Neural progenitor cell (in vitro differentiated cells): ENCODE measurements around the gene NRG2. TPM values are rescaled to one million over a fixed set of nuclear protein-coding genes. Genes with fewer than 3 reads are reported as not detected.

ENCODE experiments used
- DNase-seq: peaks from one replicate; pipeline ENCODE4 v3.0.0-alpha.2; 2016; ENCODE audit warnings: low spot score
- H2AFZ ChIP-seq: fragments of 200-600 bp; sonication (generic); replicated peaks from 2 replicates; pipeline ENCODE4 v1.6.1; 2016; ENCODE audit warnings: antibody characterized with exemption
- H3F3A ChIP-seq: fragments of 200-600 bp; sonication (generic); 2 replicates; pipeline ENCODE4 v1.6.1; 2016; ENCODE audit warnings: antibody characterized with exemption, low read depth
- H3K27ac ChIP-seq: fragments of 200-600 bp; sonication (generic); 2 replicates; pipeline ENCODE4 v1.5.1; 2016; ENCODE audit warnings: mild to moderate bottlenecking
- H3K27me3 ChIP-seq: fragments of 200-600 bp; sonication (generic); 2 replicates; pipeline ENCODE4 v1.6.1; 2016; ENCODE audit warnings: mild to moderate bottlenecking, moderate library complexity
- H3K36me3 ChIP-seq: fragments of 200-600 bp; sonication (generic); 2 replicates; pipeline ENCODE4 v1.5.1; 2016
- H3K4me1 ChIP-seq: fragments of 200-600 bp; sonication (generic); 2 replicates; pipeline ENCODE4 v1.6.1; 2016; ENCODE audit warnings: mixed run types
- H3K4me2 ChIP-seq: fragments of 200-600 bp; sonication (generic); 2 replicates; pipeline ENCODE4 v1.6.1; 2016
- H3K4me3 ChIP-seq: fragments of 200-600 bp; sonication (generic); 2 replicates; pipeline ENCODE4 v1.5.1; 2016
- H3K79me2 ChIP-seq: fragments of 200-600 bp; sonication (generic); 2 replicates; pipeline ENCODE4 v1.6.1; 2016; ENCODE audit warnings: low read depth
- H3K9ac ChIP-seq: fragments of 200-600 bp; sonication (generic); 2 replicates; pipeline ENCODE4 v1.6.1; 2016
- H3K9me3 ChIP-seq: fragments of 200-600 bp; sonication (generic); 2 replicates; pipeline ENCODE4 v1.5.1; 2016; ENCODE audit warnings: low read depth
- H4K20me1 ChIP-seq: fragments of 200-600 bp; sonication (generic); 2 replicates; pipeline ENCODE4 v1.6.1; 2016; ENCODE audit warnings: low read depth
- H3K27ac Mint-ChIP-seq: 3 replicates; pipeline ENCODE4 v1.8.0; 2021; ENCODE audit warnings: mixed read lengths
- H3K27me3 Mint-ChIP-seq: 2 replicates; pipeline ENCODE4 v1.8.0; 2022; ENCODE audit warnings: low read depth, mild to moderate bottlenecking, inconsistent platforms, moderate library complexity, mixed read lengths; ENCODE audit not compliant: insufficient read depth
- H3K36me3 Mint-ChIP-seq: 3 replicates; pipeline ENCODE4 v1.8.0; 2021; ENCODE audit warnings: mixed read lengths
- H3K4me1 Mint-ChIP-seq: 3 replicates; pipeline ENCODE4 v1.8.0; 2021; ENCODE audit warnings: mixed read lengths
- H3K4me3 Mint-ChIP-seq: 3 replicates; pipeline ENCODE4 v1.8.0; 2021; ENCODE audit warnings: mild to moderate bottlenecking, moderate library complexity, mixed read lengths
- H3K9me3 Mint-ChIP-seq: 3 replicates; pipeline ENCODE4 v1.8.0; 2020; ENCODE audit warnings: mixed read lengths
- CTCF ChIP-seq: fragments of 200-600 bp; sonication (generic); IDR thresholded peaks from 2 replicates; pipeline ENCODE4 v1.5.1; 2017; ENCODE audit warnings: antibody characterized with exemption, mild to moderate bottlenecking
- EZH2 ChIP-seq: fragments of 200-600 bp; sonication (generic); IDR thresholded peaks from 2 replicates; pipeline ENCODE4 v1.6.1; 2017; ENCODE audit warnings: antibody characterized with exemption, mild to moderate bottlenecking, moderate library complexity
- EZH2phosphoT487 ChIP-seq: fragments of 200-600 bp; sonication (generic); IDR thresholded peaks from 2 replicates; pipeline ENCODE4 v1.6.1; 2017; ENCODE audit warnings: antibody characterized with exemption
- total RNA-seq: library from RNA; depleted of rRNA; stranded (reverse); fragments of >200 nt; gene quantifications from 2 replicates; pipeline ENCODE4 v1.2.3, GENCODE V29; 2015; ENCODE audit warnings: low replicate concordance

Gene NRG2
- total RNA-seq, 1 donor from 2014 or later = 0.13 TPM

- no peaks in the 10 kb centered on the region for H3K36me3 Mint-ChIP-seq
- no peak for TF ChIP-seq CTCF
- no peak for TF ChIP-seq EZH2phosphoT487
- TF ChIP-seq EZH2 = no peak
These were observed 156.9 kb downstream of the NRG2 start for GRCh38 chr5:139886213-139886612.

GRCh38 chr5:139885857-139886208 is 157.3 kb downstream of the NRG2 start:
- no peaks in the 10 kb centered on the region for H3K9me3 Mint-ChIP-seq
- Histone ChIP-seq H3K4me3 (no peak overlapping the region), H3K9me3 (no peaks in the 10 kb centered on the region), H2AFZ (no peak overlapping the region), H3K27me3 (peaks cover 12% of the 10 kb centered on the region), H4K20me1 (no peaks in the 10 kb centered on the region), H3K36me3 (no peaks in the 10 kb centered on the region), H3K9ac (no peak overlapping the region), H3F3A (no peaks in the 10 kb centered on the region), H3K4me1 (no peaks in the 10 kb centered on the region), H3K79me2 (no peaks in the 10 kb centered on the region), H3K27ac (no peak overlapping the region), H3K4me2 (no peak overlapping the region)
- H3K36me3 Mint-ChIP-seq = no peaks in the 10 kb centered on the region
- H3K27me3 Mint-ChIP-seq = peaks cover 3% of the 10 kb centered on the region
- TF ChIP-seq CTCF (no peak), EZH2phosphoT487 (no peak), EZH2 (no peak)
- no peak overlapping the region for H3K27ac Mint-ChIP-seq
- DNase-seq = no peak
- H3K4me3 Mint-ChIP-seq = no peak overlapping the region
- no peaks in the 10 kb centered on the region for H3K4me1 Mint-ChIP-seq

More at GRCh38 chr5:139886213-139886612, 156.9 kb downstream of the NRG2 start:
- Histone ChIP-seq H3K79me2 (no peaks in the 10 kb centered on the region), H3K27ac (no peak overlapping the region), H3K36me3 (no peaks in the 10 kb centered on the region), H3K9ac (no peak overlapping the region), H2AFZ (no peak overlapping the region), H3K4me2 (no peak overlapping the region), H3K4me3 (no peak overlapping the region), H3K27me3 (peaks cover 14% of the 10 kb centered on the region), H3K4me1 (no peaks in the 10 kb centered on the region), H3F3A (no peaks in the 10 kb centered on the region), H4K20me1 (no peaks in the 10 kb centered on the region), H3K9me3 (no peaks in the 10 kb centered on the region)
- Mint-ChIP-seq H3K27ac (no peak overlapping the region), H3K4me3 (no peak overlapping the region), H3K27me3 (peaks cover 3% of the 10 kb centered on the region), H3K4me1 (no peaks in the 10 kb centered on the region), H3K9me3 (no peaks in the 10 kb centered on the region)
- no peak for DNase-seq

- H3K9ac ChIP-seq = no peak overlapping the region
- H3K79me2 ChIP-seq = no peaks in the 10 kb centered on the region
These were observed 157.8 kb downstream of the NRG2 start for GRCh38 chr5:139885172-139885856.

More at GRCh38 chr5:139885172-139885856, 157.8 kb downstream of the NRG2 start:
- TF ChIP-seq EZH2phosphoT487 = no peak
- no peak for TF ChIP-seq CTCF
- TF ChIP-seq EZH2 = no peak
- no peaks in the 10 kb centered on the region for H3K9me3 Mint-ChIP-seq
- no peaks in the 10 kb centered on the region for H3K36me3 ChIP-seq
- H3K4me1 ChIP-seq = no peaks in the 10 kb centered on the region
- H3K9me3 ChIP-seq = no peaks in the 10 kb centered on the region
- peaks cover 9% of the 10 kb centered on the region for H3K27me3 ChIP-seq
- peaks cover 3% of the 10 kb centered on the region for H3K27me3 Mint-ChIP-seq
- H3K27ac Mint-ChIP-seq = no peak overlapping the region
- H3K4me2 ChIP-seq = no peak overlapping the region
- H3F3A ChIP-seq = no peaks in the 10 kb centered on the region
- DNase-seq = no peak
- H4K20me1 ChIP-seq = no peaks in the 10 kb centered on the region
- H3K36me3 Mint-ChIP-seq = no peaks in the 10 kb centered on the region
- H2AFZ ChIP-seq = no peak overlapping the region
- H3K4me3 ChIP-seq = no peak overlapping the region
- no peak overlapping the region for H3K4me3 Mint-ChIP-seq
- H3K4me1 Mint-ChIP-seq = no peaks in the 10 kb centered on the region
- H3K27ac ChIP-seq = no peak overlapping the region
